ENCODE data around the gene NDUFAF4.

- TF ChIP-seq CTCF (IDR thresholded peaks at IDR 0.05; ENCODE audit: low read depth, low read length, missing input control), result no peak
- TF ChIP-seq RAD21 (IDR thresholded peaks at IDR 0.05), result no peak
- no peak for TF ChIP-seq JUND (IDR thresholded peaks at IDR 0.05)
- TF ChIP-seq YY1 (IDR thresholded peaks at IDR 0.05), result no peak
- TF ChIP-seq SP1 (IDR thresholded peaks at IDR 0.05), result no peak
- no peak for TF ChIP-seq FOXA1 (IDR thresholded peaks at IDR 0.05)
- no peak for TF ChIP-seq RXRA (IDR thresholded peaks at IDR 0.05)
- TF ChIP-seq ATF3 (IDR thresholded peaks at IDR 0.05), result no peak
- TF ChIP-seq GABPA (IDR thresholded peaks at IDR 0.05 in 1 of 2, conservative IDR thresholded peaks at IDR 0.05 in 1 of 2), result no peak
- TF ChIP-seq REST (IDR thresholded peaks at IDR 0.05), result no peak
- TF ChIP-seq TAF1 (conservative IDR thresholded peaks at IDR 0.05), result no peak
- TF ChIP-seq MAX (IDR thresholded peaks at IDR 0.05), result no peak
- no peak for TF ChIP-seq HNF4A (conservative IDR thresholded peaks at IDR 0.05)
These were observed 24.7 kb downstream of the NDUFAF4 start for GRCh38 chr6:96872976-96873375.
